ENCODE data around the gene ACBD4. TPM values are rescaled to one million over a fixed set of nuclear protein-coding genes. Genes with fewer than 3 reads are reported as not detected.

ACBD4 gene
- total and polyA plus RNA-seq, 7 donors: 13.2 to 36.5 (median 21.2) TPM

GRCh38 chr17:45139533-45139920 lies 4.0 kb downstream of the ACBD4 start:
- intact Hi-C loops (cut with DNase I): no loop called here
- Histone ChIP-seq H3K27me3 (no peaks in the 10 kb centered on the region), H3K9me3 (no peaks in the 10 kb centered on the region), H3K4me1 (peaks cover 0 to 36% (median 28%) of the 10 kb centered on the region in 4 donors), H3K27ac (no peak overlapping the region), H3K36me3 (peaks cover 0 to 12% (median 0%) of the 10 kb centered on the region in 4 donors), H3K4me3 (no peak overlapping the region)
- DNase-seq: no peak
- WGBS, 2 donors: 89% methylated on average over 4 of the region's 4 CpGs
- no peak for TF ChIP-seq CTCF (IDR thresholded peaks at IDR 0.05)
- TF ChIP-seq EP300 (IDR thresholded peaks at IDR 0.05): no peak
- no peak for TF ChIP-seq POLR2A (IDR thresholded peaks at IDR 0.05)

GRCh38 chr17:45143094-45143670 lies 7.7 kb downstream of the ACBD4 start:
- peak overlapping the region in 3 of 4 donors; percentile 40 to 58 (median 54) for H3K4me3 ChIP-seq
- 89 to 93% methylated on average over 13 of the region's 13 CpGs for WGBS, 2 donors
- DNase-seq: no peak

GRCh38 chr17:45143767-45144198 lies 8.3 kb downstream of the ACBD4 start:
- intact Hi-C loops (cut with DNase I): loop anchor here (10.0 kb wide), 1 partner anchor 949 kb away; the partner anchor contains the start of gene ATXN7L3
- no peaks in the 10 kb centered on the region for H3K27me3 ChIP-seq
- H3K27ac ChIP-seq: peak overlapping the region; percentile 96 to 98 (median 97)
- peaks cover 0 to 4% (median 0%) of the 10 kb centered on the region in 4 donors for H3K36me3 ChIP-seq
- 19 to 60% methylated on average over 21 of the region's 21 CpGs for WGBS, 2 donors
- no peaks in the 10 kb centered on the region for H3K9me3 ChIP-seq
- H3K4me3 ChIP-seq: peak overlapping the region; percentile 35 to 58 (median 47)
- H3K4me1 ChIP-seq: peaks cover 3 to 40% (median 33%) of the 10 kb centered on the region in 4 donors
- peak; percentile 98 for DNase-seq
- TF ChIP-seq POLR2A (IDR thresholded peaks at IDR 0.05) (no peak), POLR2AphosphoS5 (IDR thresholded peaks at IDR 0.05) (peak; percentile 31 to 65 (median 56)), CTCF (IDR thresholded peaks at IDR 0.05) (no peak), EP300 (IDR thresholded peaks at IDR 0.05) (peak in 1 of 4 donors; percentile 25)

More at GRCh38 chr17:45143094-45143670, 7.7 kb downstream of the ACBD4 start:
- TF ChIP-seq POLR2AphosphoS5 (IDR thresholded peaks at IDR 0.05): no peak
- no peak for TF ChIP-seq CTCF (IDR thresholded peaks at IDR 0.05)
- TF ChIP-seq POLR2A (IDR thresholded peaks at IDR 0.05): no peak
- no peak for TF ChIP-seq EP300 (IDR thresholded peaks at IDR 0.05)
- H3K4me1 ChIP-seq: peaks cover 0 to 40% (median 33%) of the 10 kb centered on the region in 4 donors
- intact Hi-C loops (cut with DNase I): loop anchor here (10.0 kb wide), 1 partner anchor 948 kb away; the partner anchor contains the start of gene ATXN7L3
- peaks cover 0 to 6% (median 0%) of the 10 kb centered on the region in 4 donors for H3K36me3 ChIP-seq
- H3K9me3 ChIP-seq: no peaks in the 10 kb centered on the region
- peak overlapping the region; percentile 96 to 98 (median 97) for H3K27ac ChIP-seq
- no peaks in the 10 kb centered on the region for H3K27me3 ChIP-seq

- Histone ChIP-seq H3K4me3 (peak overlapping the region; percentile 35 to 58 (median 47)), H3K9me3 (no peaks in the 10 kb centered on the region), H3K4me1 (peaks cover 6 to 40% (median 33%) of the 10 kb centered on the region in 4 donors), H3K27me3 (no peaks in the 10 kb centered on the region), H3K36me3 (no peaks in the 10 kb centered on the region), H3K27ac (peak overlapping the region; percentile 96 to 98 (median 97))
- WGBS, 2 donors: 17% methylated on average over 71 of the region's 71 CpGs
- peak; percentile 86 for DNase-seq
- intact Hi-C loops (cut with DNase I): loop anchor here (5.0 to 10.0 kb wide), 2 partner anchors 173 to 950 kb away; partner anchors contain the start of genes ATXN7L3 and MAP3K14
- TF ChIP-seq POLR2A (IDR thresholded peaks at IDR 0.05) (peak in 1 of 2 donors; percentile 8), POLR2AphosphoS5 (IDR thresholded peaks at IDR 0.05) (peak; percentile 2 to 53 (median 23)), EP300 (IDR thresholded peaks at IDR 0.05) (no peak), CTCF (IDR thresholded peaks at IDR 0.05) (no peak)
Observed at GRCh38 chr17:45144199-45145034, 8.9 kb downstream of the ACBD4 start.
